GM18858 (cell line): ENCODE results near the gene PKIB.

Experiments used
- ATAC-seq: cut with Tn5 transposase; IDR thresholded peaks from one replicate; pipeline ENCODE4 v1.9.1; 2021; ENCODE audit not compliant: unreplicated experiment

Gene PKIB

DNA sequence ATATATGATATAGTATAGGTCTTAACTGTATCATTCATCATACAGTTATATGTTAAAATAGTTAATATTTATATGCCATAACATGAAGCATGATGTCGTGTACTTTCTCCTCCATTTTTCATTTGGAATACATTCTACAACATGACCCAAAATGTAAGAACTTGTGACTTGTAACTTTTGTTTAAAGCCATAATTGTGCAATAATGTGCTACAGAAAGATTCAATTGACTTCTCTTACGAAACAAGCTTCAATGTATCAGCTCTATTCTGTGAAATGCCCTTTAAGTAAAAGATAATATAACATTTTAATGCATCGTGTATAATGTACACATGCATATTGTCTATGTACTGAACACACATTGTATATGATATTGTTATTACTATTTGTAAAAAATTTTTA lies 92.6 kb downstream of the PKIB start:
- ATAC-seq, result no peak

DNA sequence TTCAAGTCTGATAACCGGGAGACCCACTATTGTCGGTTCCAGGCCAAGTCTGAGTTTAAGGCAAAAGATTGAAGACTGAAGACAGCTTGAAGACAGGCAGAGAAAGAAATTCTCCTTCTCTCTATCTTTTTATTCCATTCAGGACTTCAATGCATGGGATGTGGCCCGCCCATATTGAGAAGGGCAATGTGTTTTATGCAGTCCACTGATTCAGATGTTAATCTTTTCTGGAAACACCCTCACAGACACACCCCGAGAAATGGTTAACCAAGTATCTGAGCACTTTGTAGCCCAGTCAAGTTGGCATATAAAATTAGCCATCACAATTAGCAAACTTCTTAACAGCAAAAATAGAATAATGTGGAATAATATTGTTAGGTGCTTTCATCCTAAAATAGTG lies 93.9 kb downstream of the PKIB start:
- no peak for ATAC-seq

DNA sequence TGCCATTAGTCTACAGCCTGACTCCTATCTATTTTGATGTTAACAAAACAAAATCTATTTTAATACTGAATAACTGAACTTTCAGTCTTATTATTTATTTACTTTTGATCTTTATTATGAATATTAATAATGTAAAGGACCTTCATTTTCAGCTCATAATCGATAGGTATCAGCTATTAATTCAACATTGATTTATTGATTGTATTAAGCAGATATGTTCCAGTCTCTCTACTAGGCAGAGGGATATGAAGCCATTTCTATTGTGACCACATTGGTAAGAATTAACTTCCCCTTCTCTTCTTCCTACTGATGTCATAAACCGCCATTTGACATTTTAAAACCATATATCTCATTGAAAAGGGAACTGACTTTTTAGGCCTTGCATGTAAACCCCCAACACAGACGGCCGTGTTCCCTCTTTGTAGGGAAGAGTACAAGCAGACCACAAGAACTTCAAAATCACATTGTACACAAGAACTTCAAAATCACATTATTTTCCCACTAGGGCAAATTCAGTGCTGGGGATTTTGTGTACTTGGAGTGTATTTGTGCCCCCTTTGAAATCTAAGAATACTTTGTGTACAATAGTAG lies 99.8 kb downstream of the PKIB start:
- ATAC-seq, result peak; percentile 82

DNA sequence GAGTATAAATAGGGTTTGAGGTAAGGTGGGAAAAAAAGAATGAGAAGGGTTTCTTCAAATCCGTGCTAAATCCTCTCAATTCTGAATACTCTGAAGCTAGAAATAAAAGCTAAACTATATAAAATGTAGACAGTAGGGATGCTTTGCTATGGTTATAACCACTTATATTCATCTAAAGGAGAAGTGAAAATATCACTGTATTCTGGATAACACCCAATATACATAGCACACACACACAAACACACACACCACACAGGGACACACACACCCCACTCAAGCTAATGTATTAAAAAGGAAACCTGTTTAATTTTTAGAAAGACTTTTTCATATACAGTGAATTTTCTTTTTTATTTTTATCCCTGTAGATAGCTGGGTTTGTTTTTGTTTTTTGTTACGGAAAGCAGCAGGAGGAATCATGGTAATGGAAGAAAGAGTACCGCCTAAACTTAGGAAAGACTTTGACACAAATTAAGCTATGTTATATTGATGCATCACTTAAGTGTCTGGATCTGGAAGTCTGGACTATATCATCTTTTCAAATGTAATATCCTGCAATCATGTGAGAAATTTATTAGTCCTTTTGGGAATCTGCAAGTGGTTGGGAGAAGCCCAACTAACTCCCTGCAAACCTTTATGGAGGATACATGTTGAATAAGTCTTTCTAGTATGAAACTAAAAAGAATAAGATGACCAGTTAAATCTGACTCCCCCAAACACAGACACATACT lies 100.9 kb downstream of the PKIB start:
- ATAC-seq, result no peak

DNA sequence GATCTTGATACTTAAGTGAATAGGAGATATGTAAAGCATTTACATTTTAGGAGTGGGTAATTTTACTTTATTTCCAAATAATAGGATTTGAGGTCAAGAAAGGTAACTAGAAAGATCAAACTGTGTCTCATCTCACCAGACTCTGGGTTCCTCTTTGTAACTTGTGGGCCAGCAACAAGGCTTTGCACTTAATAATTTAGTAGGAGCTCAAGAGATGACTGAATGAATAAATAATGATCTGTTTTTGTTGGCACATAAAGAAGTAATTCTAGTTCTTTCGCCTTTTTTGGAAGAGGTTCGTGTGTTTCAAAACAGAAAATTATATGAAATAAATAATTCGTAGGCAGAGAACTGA lies 101.9 kb downstream of the PKIB start:
- no peak for ATAC-seq

DNA sequence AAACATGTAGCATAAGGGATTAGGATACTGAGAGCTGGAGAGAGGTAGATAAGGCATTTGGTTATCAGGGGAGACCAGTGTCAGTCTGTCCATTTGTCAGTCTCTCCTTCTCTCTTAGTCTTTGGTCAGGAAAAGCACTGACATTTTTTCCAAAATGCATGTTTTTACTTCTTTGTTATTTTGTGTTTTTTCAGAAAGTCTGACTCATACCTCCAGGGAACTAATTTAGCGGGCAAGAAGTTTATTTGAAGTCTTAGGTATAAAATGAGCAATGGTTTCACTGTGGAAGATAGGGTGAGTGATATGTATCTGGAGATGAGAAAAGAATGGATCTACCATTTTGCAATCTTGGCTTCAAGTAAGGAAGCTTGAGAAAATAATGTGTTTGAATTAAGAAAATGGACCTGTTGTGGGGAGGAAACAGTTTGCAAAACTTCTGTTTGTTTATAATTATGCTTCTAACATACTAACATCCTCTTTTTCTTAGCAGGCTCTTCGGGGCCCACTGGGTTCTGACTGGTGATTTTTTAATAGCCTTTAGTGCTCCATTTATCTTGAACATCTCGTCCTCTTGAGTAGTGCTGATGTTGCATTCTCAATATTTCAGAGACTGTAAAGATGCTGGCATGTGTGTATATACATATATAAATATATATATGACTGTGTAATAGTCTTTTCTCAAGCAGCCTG lies 102.4 kb downstream of the PKIB start:
- ATAC-seq, result no peak

DNA sequence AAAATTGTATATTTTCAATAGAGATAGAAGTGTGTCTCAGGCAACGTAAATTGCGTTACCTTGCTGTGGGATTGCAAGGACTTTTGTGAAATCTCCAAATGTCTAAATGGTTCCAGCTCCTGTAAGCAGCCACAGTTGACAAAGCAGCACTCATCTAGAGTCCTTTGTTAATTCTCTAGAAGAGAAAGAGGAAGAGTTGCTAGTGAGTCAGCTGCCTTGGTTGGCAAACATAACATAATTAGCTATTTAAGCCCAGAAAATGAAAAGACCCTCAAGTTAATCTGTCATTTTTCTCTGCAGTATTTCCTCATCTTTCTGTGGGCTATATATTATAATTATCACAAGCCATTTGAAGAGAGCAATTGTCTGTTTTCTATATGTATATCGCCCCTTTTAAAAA lies 102.9 kb downstream of the PKIB start:
- ATAC-seq, result no peak

DNA sequence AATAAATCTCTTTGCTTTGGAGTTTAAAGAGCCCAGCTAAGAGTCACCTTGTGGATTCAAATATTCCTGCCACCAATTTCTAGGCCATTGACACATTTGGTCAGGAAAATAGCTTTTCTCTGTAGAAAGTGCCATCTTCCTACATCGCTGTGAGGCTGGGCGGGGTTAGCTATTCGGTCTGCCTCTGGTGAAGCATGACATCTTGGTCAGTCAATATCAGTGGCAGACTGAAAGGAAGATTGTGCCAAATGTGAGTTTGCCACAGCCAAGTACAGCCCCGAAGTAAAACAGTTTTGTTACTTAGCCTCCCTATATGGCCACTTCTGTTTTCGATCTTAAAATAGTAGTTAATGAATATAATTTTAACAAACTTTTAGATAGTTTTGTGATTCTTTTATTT lies 103.9 kb downstream of the PKIB start:
- no peak for ATAC-seq

DNA sequence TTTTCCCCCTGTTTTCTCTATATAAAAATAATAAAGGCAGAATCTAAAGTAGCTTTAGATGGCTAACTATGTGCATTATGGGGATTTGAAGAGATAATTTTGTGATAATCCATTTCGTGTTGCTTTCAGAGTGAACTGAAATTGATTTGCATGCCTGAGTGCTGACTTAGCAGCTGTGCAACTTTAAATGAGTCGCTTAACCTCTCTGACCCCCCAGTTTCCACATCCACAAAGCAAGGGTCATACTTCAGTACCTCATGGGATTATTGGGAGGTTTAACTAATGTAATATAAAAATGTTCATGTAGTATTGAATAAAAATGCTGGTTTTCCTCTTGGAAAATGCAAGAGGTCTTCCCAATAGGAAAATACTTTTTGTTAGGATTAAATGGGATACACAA lies 105.5 kb downstream of the PKIB start:
- no peak for ATAC-seq

DNA sequence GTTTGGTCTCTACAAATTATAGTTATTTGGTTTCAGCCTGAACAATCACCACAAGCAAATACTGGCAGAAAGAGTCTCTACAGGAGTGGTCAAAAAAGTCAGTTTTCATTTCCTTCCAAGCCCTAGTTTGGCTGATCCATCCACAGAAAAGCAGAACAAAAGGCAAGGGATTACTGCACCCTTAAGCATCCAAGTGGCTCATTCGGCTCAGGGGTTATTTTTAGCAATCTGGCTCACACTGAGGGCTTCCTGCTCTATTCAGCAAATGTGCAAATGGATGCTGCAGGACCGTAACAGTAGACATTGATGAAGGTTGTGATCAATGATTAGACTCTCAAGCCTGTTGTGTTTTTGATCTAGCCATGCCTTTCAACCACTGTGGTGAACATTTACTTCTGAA lies 107.1 kb downstream of the PKIB start:
- ATAC-seq, result no peak

DNA sequence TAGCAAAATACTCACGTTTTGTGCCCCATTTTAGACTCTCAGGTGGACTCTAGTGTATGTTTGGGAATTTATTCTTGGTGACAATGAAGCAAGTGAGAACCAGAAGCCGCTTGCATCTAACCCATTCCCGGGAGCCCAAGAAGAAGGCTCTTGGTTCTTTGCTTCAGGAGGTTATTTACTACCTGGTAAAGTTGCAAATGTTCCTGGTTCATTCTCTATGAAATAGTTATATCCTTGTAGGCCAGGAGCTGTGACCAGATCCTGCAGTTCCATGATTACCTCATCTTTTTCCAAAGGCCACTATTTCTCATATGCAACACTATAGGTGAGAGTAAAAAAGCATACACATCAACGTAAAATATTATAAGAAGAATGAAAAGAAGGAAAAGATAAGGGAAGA lies 108.4 kb downstream of the PKIB start:
- no peak for ATAC-seq

DNA sequence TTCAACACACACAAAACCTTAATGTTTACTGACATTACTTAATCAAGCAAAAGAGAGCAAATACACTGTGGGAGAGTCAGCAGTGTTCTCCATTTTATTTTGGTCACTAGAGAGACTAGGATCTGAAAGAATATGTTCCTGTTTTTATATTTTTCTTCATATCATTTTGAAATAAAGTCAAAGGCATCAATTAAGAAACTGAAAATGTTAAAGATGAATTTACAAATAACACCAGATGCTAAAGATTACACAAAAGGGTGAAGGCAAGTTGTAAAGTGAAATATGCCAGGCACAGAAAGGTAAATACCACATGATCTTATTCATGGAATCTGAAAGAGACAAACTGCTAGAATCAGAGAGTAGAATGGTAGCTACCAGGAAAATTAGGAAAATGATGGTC lies 109.0 kb downstream of the PKIB start:
- ATAC-seq, result no peak

DNA sequence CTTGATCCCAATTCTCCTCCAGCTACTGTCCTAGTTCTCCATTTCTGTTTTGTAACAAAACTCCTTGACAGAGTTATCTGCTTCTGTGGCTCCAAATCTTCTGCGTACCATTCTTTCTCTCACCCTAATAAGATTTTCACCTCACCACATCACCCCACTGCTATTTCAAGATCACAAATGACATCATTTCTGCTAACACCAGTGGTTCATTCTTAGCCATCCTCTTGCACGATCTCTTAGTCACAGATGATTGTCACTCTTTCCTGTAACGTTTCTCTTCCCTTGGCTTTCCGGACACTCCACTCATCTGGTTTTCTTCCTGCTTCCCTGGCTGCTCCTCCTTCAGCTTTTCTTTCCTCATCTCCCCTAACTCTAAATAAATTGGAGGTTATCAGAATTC lies 112.5 kb downstream of the PKIB start:
- ATAC-seq, result no peak

DNA sequence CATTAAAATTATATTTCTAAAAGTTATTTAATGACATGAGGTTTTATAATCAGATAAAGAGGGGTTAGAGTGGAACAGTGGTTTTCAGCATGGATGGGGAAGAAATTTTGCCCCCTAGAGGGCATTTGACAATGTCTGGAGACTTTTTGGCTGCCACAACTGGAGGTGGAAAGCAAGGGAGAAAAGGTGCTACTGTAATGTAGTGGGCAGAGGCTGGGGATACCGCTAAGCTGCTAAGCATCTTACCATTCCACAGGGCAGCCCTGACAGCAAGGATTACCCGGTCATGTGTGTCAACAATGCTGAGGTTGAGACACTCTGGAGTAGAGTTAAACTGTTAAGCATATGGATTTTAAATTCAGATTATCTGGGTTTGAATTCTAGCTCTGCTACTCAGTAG lies 116.4 kb downstream of the PKIB start:
- no peak for ATAC-seq

DNA sequence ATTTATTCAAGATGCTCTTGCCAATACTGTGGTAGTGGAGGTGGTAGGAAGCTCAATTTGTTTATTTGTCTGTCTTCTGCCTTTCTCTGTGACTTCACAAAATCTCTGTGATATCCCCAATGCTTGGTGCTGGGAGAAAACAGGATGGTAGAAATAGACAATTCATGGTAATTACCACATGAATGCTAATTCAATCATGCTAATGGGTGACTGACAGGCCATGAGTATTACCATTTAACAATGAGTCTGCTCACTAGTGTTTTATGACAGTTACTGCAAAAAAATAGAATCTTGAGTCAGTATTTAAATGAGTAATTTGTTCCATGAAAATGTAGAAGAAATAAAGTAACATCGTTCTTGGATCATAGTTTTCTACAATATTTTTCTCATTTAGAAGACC lies 117.0 kb downstream of the PKIB start:
- no peak for ATAC-seq

DNA sequence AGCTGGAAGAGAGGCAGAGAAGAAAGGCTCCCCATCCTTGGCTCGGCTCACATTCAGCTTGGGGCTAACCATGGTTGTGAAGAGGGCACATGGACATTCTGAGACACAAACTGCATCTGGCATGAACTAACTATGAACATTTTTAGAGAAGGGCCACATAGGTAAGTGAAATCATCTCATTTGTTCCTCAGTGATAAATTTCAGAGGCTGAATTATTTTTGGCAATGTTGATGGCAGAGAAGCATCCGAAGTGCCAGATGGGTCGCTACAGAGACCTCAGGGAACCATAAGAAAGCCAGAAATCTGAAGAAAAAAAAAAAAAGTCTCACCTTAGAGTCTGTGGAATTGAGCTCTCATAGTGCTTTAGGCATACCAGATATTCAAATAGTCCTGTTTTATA lies 120.1 kb downstream of the PKIB start:
- ATAC-seq, result no peak

DNA sequence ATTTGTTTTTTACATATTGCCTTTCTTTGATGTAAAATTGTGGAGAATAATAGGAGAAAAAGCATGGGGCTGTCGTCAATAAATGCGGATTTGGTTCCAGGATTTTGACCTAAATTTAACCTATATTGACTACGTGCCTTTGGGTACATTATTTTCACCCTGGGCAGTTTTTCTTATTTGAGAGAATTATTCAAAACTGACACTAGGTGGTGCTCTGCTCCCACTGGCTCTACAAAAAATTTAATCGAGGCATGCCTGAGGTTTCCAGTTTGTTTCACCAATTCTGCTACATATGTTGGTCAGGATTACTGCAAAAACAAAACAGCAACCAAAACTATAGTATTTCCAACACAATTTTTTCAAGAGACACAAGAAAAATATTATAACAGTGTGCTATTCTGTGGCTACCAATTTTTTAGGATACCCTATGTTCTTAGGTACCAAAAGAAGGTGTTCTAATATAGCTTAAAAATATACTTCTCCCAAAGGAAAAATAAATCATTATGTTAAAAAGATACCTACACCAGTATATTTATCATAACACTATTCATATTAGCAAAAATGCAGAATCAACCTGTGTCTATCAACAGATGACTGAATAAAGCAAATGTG lies 120.7 kb downstream of the PKIB start:
- ATAC-seq, result peak; percentile 68

DNA sequence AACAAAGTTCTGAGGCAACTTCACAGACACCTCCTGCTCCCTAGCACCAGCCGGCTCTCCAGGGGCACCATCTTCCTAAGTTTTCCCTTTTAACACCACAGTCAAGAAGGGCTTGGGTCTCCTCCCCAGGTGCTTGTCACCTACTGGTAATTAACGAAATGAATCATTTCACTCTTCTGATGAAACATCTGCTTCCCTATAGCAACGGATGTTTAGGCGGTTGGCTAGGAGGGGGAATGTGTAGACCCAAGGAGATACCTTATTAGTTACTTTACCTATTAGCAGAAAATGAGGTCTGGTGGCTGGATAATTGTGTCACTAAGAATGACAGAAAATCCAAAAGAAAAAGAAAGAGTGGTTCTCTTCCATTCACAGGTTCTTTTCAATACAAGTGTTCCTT lies 123.1 kb downstream of the PKIB start:
- no peak for ATAC-seq

DNA sequence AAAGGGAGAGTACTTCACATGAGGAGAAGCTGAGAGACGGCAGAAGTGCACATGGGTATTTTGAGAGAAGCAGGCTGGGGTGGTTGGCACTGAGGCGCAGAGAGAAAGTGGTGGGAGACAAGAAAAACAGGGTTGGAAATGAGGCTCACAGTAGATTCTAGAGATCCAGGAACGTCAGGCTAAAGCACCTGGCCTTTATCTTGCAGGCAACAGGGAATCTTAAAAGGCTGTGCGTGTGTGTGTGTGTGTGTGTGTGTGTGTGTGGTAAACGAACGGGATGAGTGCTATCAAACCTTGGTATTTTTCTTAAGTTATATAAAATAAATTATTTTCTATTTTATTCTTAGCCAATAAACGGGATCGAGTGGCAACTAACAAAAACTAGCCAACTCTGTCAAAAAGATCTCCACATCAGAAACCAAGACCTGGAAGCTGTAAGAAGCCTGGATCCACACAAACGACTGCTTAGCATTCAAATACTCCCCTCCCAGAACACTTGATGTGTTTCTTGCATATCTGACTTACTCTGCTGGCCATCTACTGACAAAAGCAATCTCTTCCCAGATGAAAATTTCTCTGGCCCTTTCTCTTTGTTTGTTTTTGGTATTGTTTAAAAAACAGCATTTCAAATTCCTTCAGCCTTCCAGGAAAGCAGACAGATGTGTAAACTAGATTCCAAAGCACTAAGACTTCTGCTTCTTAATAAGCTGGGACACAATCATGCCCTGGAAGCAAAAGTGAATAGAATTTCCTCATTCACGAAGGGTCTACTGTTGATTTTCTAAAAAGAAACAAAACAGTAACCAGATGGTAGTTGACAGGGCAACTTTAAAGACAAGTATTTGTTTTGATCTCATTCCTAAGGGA lies 124.6 kb downstream of the PKIB start:
- no peak for ATAC-seq

DNA sequence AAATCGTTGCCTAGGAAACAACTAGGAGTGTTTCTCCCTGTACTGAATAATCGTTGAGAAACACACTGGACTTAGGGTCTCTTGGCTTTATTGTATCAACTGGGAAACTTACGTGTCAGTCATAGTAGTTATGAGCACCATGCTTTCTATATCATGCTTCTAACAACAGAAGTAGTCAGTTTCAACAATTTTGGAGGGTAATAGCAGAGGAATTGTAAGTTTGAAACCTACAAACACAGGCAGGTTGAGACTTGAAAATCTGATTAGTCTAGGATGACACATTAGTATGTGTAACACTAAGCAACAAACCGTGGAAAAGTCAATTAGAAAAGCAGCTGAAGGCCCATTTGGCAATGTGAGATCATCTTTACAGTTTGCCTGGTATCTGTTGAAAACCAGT lies 125.4 kb downstream of the PKIB start:
- no peak for ATAC-seq

DNA sequence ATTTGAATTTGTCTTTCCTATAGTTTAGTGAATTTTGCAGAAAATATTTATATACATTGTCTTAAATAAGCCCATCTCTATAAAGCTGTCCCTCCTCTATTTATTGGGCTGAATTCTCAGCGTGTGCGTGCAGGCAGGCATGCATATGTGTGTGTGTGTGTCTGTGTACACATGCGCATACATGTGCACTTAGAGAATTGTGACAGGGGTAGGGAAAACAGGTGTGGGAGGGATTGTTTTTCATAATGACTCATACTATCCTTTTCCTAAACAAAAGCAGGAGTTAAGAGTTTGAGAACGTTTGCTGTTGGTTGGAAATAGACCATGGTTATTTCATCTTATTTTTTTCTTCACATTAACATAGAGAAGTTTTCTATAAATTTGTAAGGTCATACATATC lies 126.0 kb downstream of the PKIB start:
- no peak for ATAC-seq
